ENCODE results near the gene PLA2G2C.

- TF ChIP-seq POLR2A (IDR thresholded peaks at IDR 0.05): no peak
- TF ChIP-seq CTCF (IDR thresholded peaks at IDR 0.05): no peak
Observed at GRCh38 chr1:20134995-20135394, 51.3 kb downstream of the PLA2G2C start.
